DOHH2 (cell line): Measurements from ENCODE around the gene ANKRD13A.

Experiments
- H3F3A ChIP-seq: fragments of 200-600 bp; sonication (generic), shearing (Covaris generic); 2 replicates; pipeline ENCODE4 v1.6.0; 2016; ENCODE audit warnings: antibody characterized with exemption, mild to moderate bottlenecking; ENCODE audit not compliant: control insufficient read depth, insufficient read depth
- H3K27ac ChIP-seq: fragments of 200-600 bp; sonication (generic); 2 replicates; pipeline ENCODE4 v1.5.1; 2014; ENCODE audit warnings: low read depth, mild to moderate bottlenecking, low read length, moderate library complexity
- H3K27me3 ChIP-seq: fragments of 200-600 bp; sonication (generic); 2 replicates; pipeline ENCODE4 v1.6.1; 2014; ENCODE audit warnings: mild to moderate bottlenecking, low read length, mixed read lengths; ENCODE audit not compliant: control insufficient read depth
- H3K36me3 ChIP-seq: fragments of 200-600 bp; sonication (generic); 2 replicates; pipeline ENCODE4 v1.6.1; 2014; ENCODE audit warnings: mild to moderate bottlenecking, low read length, moderate library complexity, mixed read lengths; ENCODE audit not compliant: control insufficient read depth
- H3K4me1 ChIP-seq: fragments of 200-600 bp; sonication (generic); 2 replicates; pipeline ENCODE4 v1.6.1; 2014; ENCODE audit warnings: mild to moderate bottlenecking, low read length, mixed read lengths; ENCODE audit not compliant: control insufficient read depth
- H3K4me2 ChIP-seq: fragments of 200-600 bp; sonication (generic); 2 replicates; pipeline ENCODE4 v1.6.0; 2014; ENCODE audit warnings: mild to moderate bottlenecking, low read length, moderate library complexity
- H3K4me3 ChIP-seq: fragments of 200-600 bp; sonication (generic); 2 replicates; pipeline ENCODE4 v1.5.1; 2014; ENCODE audit warnings: mild to moderate bottlenecking, low read length, mixed read lengths
- H3K79me2 ChIP-seq: fragments of 200-600 bp; sonication (generic); 2 replicates; pipeline ENCODE4 v1.6.1; 2014; ENCODE audit warnings: mild to moderate bottlenecking, low read length, mixed read lengths; ENCODE audit not compliant: control insufficient read depth
- H3K9me2 ChIP-seq: fragments of 200-600 bp; sonication (generic); replicated peaks from 2 replicates; pipeline ENCODE4 v1.6.1; 2014; ENCODE audit warnings: mild to moderate bottlenecking, low read length, mixed read lengths; ENCODE audit not compliant: control insufficient read depth
- H3K9me3 ChIP-seq: fragments of 200-600 bp; sonication (generic); 2 replicates; pipeline ENCODE4 v1.6.1; 2014; ENCODE audit warnings: antibody characterized with exemption, low read length, mixed read lengths; ENCODE audit not compliant: control insufficient read depth, insufficient read depth
- H4K20me1 ChIP-seq: fragments of 200-600 bp; sonication (generic); 2 replicates; pipeline ENCODE4 v1.6.0; 2014; ENCODE audit warnings: low read depth, mild to moderate bottlenecking, antibody characterized with exemption, low read length, moderate library complexity; ENCODE audit not compliant: control insufficient read depth, insufficient read depth
- EZH2phosphoT487 ChIP-seq: fragments of 200-600 bp; sonication (generic); IDR thresholded peaks from 2 replicates; pipeline ENCODE4 v1.6.1; 2017; ENCODE audit warnings: borderline replicate concordance, mild to moderate bottlenecking, antibody characterized with exemption, low read length, moderate library complexity, mixed read lengths
- TF ChIP-seq, protein P1 (sequence below): fragments of 200-600 bp; sonication (generic); IDR thresholded peaks from one replicate; pipeline ENCODE4 v1.5.1; 2014; ENCODE audit warnings: antibody characterized with exemption, mild to moderate bottlenecking, low read depth, low read length; ENCODE audit not compliant: poor library complexity, severe bottlenecking

The ANKRD13A gene

DNA sequence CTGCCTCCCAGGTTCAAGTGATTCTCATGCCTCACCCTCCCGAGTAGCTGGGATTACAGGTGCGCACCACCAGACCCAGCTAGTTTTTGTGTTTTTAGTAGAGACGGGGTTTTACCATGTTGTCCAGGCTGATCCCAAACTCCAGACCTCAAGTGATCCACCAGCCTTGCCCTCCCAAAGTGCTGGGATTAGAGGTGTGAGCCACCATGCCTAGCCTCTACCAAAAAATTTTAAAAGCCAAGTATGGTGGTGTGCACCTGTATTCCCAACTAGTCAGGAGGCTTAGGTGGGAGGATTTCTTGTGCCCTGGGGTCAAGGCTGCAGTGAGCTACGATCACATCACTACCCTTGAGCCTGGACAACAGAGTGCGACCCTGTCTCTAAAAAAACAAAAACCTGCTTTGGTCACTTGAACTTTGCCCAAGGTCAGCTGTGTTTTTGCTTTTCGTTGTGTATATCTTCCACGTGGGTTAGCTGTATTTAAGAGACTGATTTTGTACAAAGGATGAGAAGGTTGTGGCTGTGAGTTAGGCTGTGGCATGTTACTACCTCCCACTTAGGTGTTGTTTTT, 36.4 kb downstream of the ANKRD13A start:
- no peaks in the 10 kb centered on the region for H3K9me3 ChIP-seq
- peaks cover 89% of the 10 kb centered on the region for H3K36me3 ChIP-seq
- H3F3A ChIP-seq, result peaks cover 18% of the 10 kb centered on the region
- H3K27me3 ChIP-seq, result no peaks in the 10 kb centered on the region
- H4K20me1 ChIP-seq, result peaks cover 5% of the 10 kb centered on the region; the same call in 1 of the 2 replicates
- H3K4me2 ChIP-seq, result no peak overlapping the region
- no peak for TF ChIP-seq EZH2phosphoT487
- no peaks in the 10 kb centered on the region for H3K9me2 ChIP-seq
- no peak overlapping the region for H3K4me3 ChIP-seq
- peaks cover 13% of the 10 kb centered on the region for H3K79me2 ChIP-seq
- no peak overlapping the region for H3K27ac ChIP-seq
- H3K4me1 ChIP-seq, result peaks cover 24% of the 10 kb centered on the region

DNA sequence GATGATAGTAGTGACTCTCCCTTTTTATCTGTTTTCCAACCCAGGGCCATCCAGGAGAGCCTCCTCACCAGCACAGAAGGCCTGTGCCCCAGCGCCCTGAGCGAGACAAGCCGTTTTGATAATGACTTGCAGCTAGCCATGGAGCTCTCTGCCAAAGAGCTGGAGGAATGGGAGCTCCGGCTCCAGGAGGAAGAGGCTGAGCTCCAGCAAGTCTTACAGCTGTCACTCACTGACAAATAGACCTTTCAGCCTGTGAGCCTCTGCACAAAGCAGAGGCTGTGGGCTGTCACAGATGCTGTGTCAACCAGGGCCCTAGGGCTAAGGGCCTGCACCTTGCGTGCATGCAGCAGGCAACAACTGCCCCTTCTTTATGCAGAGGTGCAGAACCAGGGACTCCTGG, 38.1 kb downstream of the ANKRD13A start:
- Histone ChIP-seq H3K4me1 (peaks cover 24% of the 10 kb centered on the region), H3F3A (peaks cover 27% of the 10 kb centered on the region), H3K9me2 (no peaks in the 10 kb centered on the region), H3K27me3 (no peaks in the 10 kb centered on the region), H3K36me3 (peaks cover 82% of the 10 kb centered on the region), H3K79me2 (peaks cover 13% of the 10 kb centered on the region), H3K9me3 (no peaks in the 10 kb centered on the region), H3K4me3 (no peak overlapping the region), H3K4me2 (no peak overlapping the region), H3K27ac (no peak overlapping the region), H4K20me1 (peaks cover 5% of the 10 kb centered on the region; the same call in 1 of the 2 replicates)
- no peak for TF ChIP-seq EZH2phosphoT487
- TF ChIP-seq, protein P1, sequence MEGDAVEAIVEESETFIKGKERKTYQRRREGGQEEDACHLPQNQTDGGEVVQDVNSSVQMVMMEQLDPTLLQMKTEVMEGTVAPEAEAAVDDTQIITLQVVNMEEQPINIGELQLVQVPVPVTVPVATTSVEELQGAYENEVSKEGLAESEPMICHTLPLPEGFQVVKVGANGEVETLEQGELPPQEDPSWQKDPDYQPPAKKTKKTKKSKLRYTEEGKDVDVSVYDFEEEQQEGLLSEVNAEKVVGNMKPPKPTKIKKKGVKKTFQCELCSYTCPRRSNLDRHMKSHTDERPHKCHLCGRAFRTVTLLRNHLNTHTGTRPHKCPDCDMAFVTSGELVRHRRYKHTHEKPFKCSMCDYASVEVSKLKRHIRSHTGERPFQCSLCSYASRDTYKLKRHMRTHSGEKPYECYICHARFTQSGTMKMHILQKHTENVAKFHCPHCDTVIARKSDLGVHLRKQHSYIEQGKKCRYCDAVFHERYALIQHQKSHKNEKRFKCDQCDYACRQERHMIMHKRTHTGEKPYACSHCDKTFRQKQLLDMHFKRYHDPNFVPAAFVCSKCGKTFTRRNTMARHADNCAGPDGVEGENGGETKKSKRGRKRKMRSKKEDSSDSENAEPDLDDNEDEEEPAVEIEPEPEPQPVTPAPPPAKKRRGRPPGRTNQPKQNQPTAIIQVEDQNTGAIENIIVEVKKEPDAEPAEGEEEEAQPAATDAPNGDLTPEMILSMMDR, result no peak

DNA sequence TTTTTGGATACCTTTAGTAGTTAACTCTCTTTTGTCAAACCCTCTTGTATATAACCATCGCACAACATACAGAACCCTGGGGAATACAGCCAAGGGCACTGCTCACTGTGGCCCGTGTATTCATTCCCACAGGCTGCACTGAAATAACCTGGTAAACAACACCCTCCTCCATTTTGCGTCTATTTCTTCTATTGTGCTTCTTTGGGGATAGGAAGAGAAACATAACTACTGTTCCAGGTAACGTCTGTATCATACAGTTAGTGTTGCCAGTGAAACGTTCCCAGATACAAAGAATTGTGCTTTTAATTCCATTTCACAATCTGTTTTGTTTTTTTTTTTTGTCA, 39.5 kb downstream of the ANKRD13A start:
- Histone ChIP-seq H3K36me3 (peaks cover 75% of the 10 kb centered on the region), H3K9me2 (no peaks in the 10 kb centered on the region), H3K27me3 (no peaks in the 10 kb centered on the region), H4K20me1 (peaks cover 5% of the 10 kb centered on the region; the same call in 1 of the 2 replicates), H3K79me2 (peaks cover 13% of the 10 kb centered on the region), H3K27ac (no peak overlapping the region), H3F3A (peaks cover 28% of the 10 kb centered on the region), H3K4me3 (no peak overlapping the region), H3K4me2 (no peak overlapping the region), H3K4me1 (peaks cover 31% of the 10 kb centered on the region), H3K9me3 (no peaks in the 10 kb centered on the region)
- TF ChIP-seq, protein P1, result no peak

DNA sequence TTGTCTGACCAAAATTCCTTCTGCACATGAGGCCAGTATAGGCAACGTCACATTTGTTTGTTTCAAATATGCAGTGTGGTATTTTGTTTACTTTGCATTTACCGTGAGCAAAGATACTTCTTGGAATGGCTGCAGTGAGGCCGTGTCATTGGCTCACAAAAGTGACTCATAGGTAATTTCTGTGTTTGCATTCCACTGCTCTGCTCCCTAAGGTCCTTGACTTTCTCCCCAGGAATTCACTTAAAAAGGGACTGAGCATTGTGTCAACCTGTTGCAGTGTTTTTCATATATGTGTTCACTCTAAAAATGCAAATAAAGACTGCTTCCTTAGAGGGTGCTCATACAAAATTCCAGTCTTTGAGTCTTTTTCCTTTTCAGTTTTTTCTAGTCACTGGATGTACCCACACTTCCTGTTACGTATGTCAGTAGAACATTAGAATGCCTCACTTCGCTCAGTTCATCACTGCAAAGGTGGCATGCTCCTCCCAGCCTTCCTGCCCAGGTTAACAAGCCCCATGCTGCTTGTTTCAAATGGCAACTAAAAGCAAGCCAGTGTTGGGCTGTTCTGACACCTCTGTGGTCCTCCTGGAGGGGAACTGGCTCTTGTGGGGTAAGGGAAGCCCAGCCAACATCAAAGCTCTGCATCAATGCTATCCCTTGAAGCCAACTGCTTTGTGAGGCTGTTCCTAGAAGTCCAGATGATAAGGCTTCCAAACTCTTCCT, 40.0 kb downstream of the ANKRD13A start:
- Histone ChIP-seq H3K27ac (peak overlapping the region; percentile 15; the same call in 1 of the 2 replicates), H3K4me3 (no peak overlapping the region), H3K79me2 (peaks cover 15% of the 10 kb centered on the region)

More for the DNA sequence above, 40.0 kb downstream of the ANKRD13A start:
- TF ChIP-seq, protein P1, result no peak
- TF ChIP-seq EZH2phosphoT487, result no peak
- Histone ChIP-seq H4K20me1 (peaks cover 5% of the 10 kb centered on the region; the same call in 1 of the 2 replicates), H3K9me3 (no peaks in the 10 kb centered on the region), H3F3A (peaks cover 31% of the 10 kb centered on the region), H3K4me1 (peaks cover 31% of the 10 kb centered on the region), H3K4me2 (no peak overlapping the region), H3K27me3 (no peaks in the 10 kb centered on the region), H3K36me3 (peaks cover 70% of the 10 kb centered on the region), H3K9me2 (no peaks in the 10 kb centered on the region)
